HG02588 (cell line): ENCODE data around the gene ANTXR1.

Source experiments
- ATAC-seq: cut with Tn5 transposase; IDR thresholded peaks from one replicate; pipeline ENCODE4 v1.9.1; 2021; ENCODE audit warnings: mild to moderate bottlenecking, moderate library complexity; ENCODE audit not compliant: unreplicated experiment

The ANTXR1 gene

DNA sequence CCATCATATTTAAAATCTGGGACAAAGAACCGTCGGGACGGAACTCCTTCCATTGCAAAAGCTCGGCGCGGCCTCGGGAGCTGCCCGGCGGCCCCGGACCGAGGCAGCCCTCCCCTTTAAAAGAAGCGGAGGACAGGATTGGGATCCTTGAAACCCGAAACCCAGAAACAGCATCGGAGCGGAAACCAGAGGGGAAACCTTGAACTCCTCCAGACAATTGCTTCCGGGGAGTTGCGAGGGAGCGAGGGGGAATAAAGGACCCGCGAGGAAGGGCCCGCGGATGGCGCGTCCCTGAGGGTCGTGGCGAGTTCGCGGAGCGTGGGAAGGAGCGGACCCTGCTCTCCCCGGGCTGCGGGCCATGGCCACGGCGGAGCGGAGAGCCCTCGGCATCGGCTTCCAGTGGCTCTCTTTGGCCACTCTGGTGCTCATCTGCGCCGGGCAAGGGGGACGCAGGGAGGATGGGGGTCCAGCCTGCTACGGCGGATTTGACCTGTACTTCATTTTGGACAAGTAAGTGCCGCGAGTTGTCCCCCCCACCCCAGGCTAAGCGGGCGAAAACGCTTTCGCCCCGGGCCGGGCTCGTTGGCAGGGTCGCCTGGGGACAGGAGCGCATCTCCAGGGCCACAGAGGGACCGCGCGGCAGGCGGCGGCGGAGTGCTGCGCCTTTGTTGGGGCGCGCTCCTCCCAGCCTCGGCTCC lies at the start of gene ANTXR1:
ANTXR1 (plus strand) TSS at position 38 of the 698 bp plus-strand sequence; CDS start at position 359, 321 bp downstream.
- no peak for ATAC-seq

DNA sequence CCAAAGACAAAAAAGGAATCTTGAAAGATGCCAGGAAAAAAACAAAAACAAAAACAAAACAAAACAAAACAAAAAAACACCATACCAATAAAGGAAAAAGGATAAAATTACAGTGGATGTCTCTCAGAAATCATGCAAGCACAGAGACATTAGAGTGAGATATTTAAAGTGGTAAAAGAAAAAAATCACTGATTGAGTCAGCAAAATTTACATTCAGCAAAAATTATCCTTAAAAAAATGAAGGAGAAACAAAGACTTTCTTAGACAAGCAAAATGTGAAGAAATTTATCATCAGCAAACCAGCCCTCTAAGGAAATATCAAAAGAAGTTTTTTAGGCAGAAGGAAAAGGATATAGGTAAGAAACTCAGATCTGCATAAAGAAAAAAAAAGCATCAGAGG lies 48.7 kb upstream of the ANTXR1 start:
- no peak for ATAC-seq

DNA sequence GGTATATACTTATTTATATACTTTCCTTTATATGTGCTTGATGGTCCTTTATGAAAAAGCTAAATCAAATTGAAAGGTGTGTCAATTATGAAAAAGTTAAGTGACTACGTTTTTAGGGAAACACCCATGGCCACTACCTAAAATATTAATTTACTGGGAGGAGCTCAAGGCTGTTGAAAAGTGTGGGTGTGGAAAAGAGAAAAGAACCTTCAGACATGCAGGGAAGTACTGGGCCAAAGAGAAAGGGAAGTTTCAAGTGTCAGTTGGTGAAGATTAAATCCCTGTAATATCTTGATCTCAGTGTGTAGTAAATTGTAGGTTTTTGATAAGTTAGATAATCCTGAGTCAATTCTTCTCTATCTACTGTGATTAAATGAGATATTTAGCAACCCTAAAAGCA lies 44.8 kb upstream of the ANTXR1 start:
- ATAC-seq, result no peak

DNA sequence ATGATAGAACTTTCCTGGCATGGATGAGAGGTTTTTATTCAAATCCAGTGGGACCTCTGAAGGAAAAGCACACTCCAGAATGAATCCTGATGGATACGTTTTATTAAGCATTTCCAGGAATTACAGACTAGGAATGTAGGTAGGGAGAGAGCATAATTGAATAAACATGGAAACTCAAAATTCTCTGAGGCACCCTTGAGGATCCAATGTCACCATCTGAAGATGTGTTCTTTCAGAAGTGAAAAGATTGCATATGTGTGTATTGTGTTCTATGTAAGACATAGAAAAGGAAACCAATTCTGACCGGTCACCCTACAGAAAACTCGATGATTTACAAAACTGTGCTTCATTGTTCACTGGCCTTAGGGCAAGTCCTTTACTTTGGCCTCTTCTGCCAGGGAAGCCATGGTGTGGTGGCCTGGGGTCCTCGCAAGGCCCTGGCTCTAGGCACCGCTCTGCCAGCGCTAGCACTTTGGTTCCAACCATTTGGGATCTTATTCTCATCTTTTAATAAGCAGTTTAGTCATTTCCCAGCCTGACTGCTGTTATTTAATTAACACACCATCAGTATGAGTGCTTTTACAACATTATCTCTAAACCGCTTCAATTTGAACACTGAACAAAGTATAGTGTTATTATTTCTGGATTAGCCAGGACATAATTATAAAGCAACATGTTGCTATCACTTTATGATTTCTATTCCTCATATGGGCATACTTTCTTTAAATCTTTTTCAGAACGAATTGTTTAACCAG lies 43.1 kb upstream of the ANTXR1 start:
- no peak for ATAC-seq

DNA sequence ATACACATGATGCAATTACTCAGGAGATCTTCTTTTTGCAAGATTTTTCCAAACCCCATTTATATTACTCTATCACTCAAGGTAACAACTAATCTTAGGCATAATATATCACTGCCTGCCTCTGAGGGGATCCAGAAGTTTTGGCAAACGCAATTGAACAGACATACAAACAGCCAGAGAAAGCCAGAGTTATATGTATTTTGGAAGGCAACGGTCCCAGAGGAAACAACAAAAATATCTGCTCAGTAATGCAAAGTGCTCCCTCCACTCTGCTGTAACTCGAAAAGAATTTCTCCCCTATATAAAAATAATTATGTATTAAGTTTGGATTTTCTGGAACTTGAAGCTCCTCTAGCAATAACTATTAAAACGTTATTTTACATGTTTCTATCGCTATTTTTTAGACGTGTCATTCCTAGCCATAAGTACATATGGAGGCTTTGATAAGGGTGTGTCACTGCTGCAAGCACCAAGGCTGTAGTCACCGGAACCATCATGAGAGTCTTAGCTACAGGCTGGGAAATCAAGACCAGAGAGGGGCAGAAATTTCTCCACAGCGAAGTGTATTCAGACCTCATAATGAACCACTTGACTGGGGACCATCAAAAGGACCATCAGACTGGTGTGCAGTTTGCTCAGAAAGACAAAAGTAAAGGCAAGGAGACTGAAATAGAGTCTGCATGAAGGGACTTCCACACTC lies 42.3 kb upstream of the ANTXR1 start:
- no peak for ATAC-seq

DNA sequence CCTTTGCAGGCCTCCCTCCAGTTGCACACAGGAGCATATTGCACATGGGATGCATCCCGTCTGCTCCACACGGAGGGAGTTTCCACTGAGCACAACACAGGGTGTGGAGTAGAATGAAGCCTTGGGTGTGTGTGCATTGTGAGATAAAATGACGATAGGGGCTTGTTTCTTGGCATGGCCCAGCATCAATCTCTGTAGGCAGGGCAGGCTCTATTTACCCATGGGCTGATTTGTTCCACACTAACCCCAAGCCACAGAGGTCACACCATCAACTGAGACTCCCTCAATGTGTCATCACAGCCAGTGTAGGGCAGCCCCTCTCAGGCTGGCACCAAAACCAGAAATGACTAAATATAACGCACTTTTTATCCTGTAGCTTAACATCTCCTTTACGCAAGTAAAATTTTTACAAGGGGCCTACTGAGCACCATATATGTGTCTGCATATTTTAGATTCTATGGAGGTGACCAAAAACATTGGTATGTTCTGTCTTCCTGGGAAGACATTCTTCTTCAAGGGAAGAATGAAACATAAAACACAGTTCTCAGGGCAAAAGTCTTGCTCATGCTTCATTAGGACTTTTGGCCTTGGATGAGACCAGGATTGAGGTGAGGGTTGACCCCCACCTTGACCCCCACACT lies 41.3 kb upstream of the ANTXR1 start:
- ATAC-seq, result no peak

DNA sequence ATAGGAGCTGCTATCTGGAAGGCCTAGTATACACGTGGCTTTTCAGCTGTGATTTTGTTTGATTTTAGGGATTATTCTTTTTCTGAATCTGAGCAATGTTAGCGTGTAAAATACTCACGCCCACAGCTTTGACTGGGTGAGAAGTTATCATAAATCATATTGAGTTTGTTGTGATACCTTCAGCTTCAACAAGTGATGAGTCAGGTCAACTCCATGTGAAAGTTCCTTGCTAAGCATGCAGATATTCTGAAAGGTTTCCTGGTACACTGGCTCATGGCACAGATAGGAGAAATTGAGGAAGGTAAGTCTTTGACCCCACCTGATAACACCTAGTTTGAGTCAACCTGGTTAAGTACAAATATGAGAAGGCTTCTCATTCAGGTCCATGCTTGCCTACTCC lies 38.7 kb upstream of the ANTXR1 start, which contains the start of gene GKN1:
GKN1 (plus strand) TSS at position 386 of the 400 bp plus-strand sequence. CDS start 42 bp downstream, outside the sequence.
- ATAC-seq, result no peak

DNA sequence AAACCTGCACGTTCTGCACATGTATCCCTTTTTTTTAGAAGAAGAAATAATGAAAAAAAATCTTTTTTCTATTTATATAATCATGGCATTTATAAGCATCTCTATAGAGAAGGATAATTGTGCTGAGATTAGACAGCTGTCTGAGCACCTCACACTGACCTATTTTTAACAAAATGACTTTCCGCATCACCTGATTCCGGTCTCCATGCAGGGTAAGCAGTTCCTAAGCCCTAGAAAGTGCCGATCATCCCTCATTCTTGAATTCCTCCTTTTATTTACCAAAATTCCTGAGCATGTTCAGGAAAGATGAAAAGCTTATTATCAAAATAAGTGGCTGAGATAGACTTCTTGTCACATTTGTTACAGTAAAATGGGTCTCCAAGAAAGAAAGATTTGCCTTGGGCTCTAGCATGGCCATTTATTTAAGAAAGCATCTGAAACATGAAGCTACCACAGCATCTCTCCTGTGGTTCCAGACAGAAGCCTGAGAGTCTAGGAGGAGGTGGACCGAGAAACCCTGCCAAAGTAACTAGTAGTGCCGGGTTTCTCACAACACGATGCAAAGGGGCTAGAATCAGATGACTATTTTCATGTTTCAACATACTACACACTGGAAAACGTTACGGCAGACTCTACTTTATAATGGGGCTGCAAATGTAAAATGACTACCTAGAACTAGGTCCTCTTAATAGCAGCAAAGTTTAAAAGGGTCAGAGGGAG lies 37.9 kb upstream of the ANTXR1 start:
- no peak for ATAC-seq

DNA sequence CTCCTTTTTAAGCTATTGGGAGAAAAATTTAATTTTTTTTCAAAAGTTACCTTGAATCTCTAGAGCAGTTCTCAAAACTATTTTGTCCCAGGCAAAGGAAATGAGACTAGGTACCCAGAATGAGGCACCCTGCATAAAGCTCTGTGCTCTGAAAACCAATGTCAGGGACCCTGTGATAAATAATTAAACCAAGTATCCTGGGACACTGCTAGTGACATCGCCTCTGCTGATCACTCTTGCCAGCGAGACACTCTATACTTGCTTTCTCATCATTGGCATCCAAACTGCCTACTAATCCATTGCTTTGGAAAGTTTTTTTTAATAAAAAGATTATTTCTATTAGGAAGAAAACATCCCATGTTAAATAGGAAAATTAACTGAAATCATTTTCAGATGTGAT lies 37.1 kb upstream of the ANTXR1 start:
- ATAC-seq, result no peak

DNA sequence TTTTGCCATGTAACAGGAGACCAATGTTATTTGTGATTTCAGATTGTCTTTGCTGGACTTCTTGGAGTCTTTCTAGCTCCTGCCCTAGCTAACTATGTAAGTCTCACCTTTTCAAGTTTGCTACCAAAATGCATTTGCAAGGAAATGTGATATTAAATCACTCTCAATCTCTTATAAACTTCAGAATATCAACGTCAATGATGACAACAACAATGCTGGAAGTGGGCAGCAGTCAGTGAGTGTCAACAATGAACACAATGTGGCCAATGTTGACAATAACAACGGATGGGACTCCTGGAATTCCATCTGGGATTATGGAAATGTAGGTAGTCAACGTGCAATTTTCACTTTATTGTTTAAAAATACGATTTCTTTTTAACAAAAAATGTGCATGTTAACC lies 35.5 kb upstream of the ANTXR1 start:
- no peak for ATAC-seq

DNA sequence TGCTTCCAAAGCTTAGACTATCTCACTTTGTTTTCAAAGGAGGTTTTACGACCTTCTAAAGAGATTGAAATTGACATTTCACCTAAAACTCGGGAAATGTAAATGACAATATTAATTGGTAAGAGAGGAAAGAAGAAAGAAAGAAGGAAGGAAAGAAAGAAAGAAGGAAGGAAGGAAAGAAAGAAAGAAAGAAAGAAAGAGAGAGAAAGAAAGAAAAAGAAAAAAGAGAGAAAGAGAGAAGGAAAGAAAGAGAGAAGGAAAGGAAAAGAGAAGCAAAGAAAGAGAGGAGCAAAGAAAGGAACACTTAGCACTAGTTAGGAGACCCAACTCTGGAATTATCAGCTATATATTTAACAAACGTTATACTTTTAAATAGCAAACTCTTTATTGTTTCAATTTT lies 34.9 kb upstream of the ANTXR1 start:
- ATAC-seq, result no peak

DNA sequence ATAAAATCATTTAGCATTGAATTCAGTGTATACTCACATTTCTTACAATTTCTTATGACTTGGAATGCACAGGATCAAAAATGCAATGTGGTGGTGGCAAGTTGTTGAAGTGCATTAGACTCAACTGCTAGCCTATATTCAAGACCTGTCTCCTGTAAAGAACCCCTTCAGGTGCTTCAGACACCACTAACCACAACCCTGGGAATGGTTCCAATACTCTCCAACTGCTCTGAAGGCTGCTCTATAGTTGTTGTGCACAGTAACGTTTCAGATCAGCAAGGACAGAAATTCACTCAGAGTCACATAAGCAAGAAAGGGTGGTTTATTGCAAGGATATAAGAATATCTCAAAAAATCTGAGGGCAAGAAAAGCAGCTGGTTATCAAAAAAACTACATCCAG lies 32.0 kb upstream of the ANTXR1 start:
- no peak for ATAC-seq

DNA sequence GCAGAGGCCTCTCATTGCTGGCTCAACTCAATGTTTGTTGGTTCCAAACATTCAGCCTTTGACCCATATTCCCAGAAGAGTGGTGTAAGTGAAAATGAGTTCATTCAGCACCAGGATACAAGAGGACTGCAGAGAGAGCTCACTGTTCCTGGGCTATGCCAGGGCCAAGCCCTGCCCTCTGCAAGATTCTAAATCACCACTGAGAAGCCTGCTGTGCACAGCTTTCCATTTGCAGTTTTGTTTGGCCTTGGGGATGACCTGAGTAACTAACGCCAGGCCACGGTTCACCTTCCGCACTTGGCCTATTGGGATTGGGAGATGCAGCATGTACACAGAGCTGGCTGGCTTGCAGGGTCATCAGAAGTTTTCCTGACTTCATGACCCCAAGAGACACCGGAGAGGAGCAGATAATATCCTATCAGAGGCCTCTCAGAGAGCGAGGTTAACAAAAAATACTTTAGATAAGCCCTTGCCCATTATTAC lies 25.9 kb upstream of the ANTXR1 start:
- ATAC-seq, result no peak

DNA sequence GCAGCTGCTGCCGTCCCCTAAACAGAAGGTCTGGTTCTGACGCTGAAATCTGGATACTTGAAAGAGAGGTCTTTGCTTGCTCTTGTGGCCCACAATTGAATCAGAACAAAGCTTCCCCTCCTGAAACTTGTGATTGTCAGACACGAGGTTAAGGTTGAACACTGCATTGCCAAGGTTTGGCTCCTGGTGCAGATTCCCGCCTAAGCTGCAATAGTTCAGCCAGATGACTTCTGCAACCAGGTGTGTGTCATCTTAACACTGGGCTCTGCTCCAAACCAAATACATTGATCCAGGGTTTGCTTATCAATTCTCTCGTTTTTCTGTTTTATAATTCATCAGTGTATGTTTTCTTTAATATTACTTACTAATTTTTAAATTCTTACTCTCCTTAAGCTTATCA lies 23.9 kb upstream of the ANTXR1 start:
- no peak for ATAC-seq

DNA sequence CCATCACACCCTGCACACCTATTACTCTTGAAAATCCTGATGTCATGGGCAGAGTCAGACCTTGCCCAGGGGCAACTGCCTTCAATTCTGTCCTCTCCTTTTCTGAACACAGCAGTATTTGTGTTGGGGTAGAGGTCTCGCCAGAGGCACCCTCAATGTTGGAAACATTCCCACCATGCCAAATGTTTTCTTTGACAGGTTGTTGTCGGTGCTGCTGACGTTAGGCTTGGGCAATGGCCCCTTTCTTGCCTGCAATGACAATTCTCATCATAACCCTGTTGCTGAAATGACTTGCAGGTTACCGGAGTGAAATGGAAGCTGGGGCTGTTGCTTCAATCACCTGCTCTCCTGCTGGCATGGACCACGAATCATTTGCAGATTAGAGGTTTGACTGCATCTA lies 20.6 kb upstream of the ANTXR1 start:
- no peak for ATAC-seq

DNA sequence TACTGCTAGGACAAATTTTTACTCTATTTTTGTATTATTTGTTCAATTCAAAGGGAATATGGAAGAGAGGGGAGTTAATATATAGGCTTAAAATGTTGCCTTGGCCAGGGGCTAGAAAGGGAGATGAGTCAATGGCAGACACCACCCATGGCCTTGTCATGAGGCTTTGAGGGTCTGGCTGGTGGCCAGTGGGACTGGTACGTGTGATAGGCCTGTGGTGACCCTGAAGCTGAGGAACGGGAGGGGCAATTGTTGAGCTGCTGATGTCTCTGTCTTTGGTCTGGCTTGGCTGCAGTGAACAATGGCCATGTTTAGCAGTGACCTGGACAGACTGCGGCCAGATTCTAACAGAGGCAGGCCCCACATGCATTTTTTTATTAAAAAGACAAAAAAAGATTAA lies 20.0 kb upstream of the ANTXR1 start:
- no peak for ATAC-seq

DNA sequence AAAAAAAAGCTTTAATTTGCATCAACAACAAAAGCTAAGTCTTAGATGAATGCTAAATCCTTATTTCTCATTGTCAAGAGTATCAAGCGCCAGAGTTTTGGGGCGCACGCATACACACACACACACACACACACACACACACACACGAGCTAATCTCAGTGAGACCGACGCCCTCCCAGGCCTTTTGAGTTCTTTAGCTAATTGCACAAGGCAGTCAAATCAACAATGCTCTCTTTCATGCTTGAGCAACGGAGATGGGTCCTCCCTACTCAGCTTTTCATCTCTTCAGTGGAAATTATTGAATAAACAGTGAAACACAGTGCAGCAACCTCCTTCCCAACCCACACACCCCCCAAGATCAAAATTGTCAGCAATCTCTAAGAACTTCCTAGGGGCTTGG lies 19.3 kb upstream of the ANTXR1 start:
- no peak for ATAC-seq

DNA sequence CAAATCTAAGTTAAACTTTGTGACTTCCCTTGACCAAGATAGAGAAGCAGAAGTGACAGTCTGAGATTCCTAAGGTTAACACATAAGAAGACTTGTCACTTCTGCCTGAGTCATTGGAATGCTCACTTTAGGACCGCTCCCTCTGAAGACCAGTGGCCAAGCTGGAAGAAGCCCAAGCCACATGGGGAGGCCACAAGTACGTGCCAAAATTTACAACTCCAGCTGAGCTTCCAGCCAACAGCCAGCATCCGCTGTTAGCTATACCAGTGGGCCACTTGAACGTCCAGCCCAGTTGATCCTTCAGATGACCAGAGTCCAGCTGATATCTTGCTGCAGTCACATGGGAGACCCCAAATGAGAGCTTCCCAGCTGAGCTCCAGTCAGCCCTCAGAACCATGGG lies 18.1 kb upstream of the ANTXR1 start:
- no peak for ATAC-seq

DNA sequence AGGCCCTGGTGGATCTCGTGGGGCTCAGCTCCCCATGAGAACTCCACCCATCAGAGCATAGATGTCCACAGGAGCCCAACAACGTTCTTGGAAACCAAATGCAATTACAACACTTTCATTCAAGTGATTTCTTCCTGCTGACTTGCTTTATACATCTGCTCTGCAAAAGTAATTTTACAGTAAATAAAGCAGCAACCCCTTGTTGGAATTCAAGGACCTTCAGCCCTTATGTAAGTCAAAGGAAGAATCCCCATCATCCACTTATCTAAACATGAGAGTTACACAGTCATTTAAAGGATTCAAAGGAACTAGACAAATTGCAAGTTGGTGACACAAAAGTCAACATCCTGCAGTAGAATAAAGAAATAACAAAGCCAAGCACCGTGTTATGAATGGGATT lies 17.1 kb upstream of the ANTXR1 start:
- no peak for ATAC-seq

DNA sequence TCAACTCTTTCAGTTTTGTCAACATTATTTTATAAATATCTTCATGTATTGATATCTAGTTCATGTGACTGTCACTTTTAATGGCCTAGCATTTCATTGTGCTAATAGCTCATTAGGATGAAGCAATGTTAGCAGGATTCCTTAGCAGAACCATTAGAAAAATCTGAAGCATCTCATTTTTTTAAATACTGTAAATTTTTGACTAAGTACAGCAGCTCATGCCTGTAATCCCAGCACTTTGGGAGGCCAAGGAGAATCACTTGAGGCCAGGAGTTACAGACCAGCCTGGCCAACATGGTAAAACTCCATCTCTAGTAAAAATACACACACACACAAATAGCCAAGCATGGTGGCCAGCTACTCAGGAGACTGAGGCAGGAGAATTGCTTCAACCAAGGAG lies 15.6 kb upstream of the ANTXR1 start:
- no peak for ATAC-seq

DNA sequence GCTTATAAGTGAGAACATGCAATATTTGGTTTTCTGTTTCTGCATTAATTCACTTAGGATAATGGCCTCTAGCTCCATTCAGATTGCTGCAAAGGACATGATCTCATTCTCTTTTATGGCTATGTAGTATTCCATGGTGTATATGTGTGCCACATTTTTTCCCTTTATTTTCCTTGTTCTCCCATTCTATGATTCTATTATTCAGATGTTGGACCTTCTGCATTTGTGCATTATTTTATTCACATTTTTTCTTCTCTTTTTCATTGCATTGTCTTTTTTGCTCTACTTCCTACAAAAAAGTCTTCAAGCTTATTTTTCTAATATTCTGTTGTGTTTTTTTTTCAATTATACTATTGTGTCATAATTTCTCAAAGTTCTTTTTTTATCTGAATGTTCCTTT lies 11.1 kb upstream of the ANTXR1 start:
- ATAC-seq, result no peak
